GM13977 (cell line): ENCODE results near the gene POLE.

Source experiments
- DNase-seq: peaks from one replicate; pipeline ENCODE4 v3.0.0; 2012; ENCODE audit warnings: low spot score
- CTCF ChIP-seq: IDR thresholded peaks from 2 replicates; pipeline ENCODE4 v1.5.1; 2012; ENCODE audit warnings: mild to moderate bottlenecking, control low read depth; ENCODE audit not compliant: insufficient read depth; ENCODE audit errors: extremely low read depth, missing control alignments
- in situ Hi-C: fragments of 300-500 bp; cut with MboI; formaldehyde crosslinking; loops from one replicate; pipeline ENCODE4 v1.12.0; 2022; ENCODE audit warnings: low sequenced_read_pairs, low pct_unique_long_range_greater_than_20kb, mixed read lengths, inconsistent platforms; ENCODE audit not compliant: unreplicated experiment

Gene POLE

GRCh38 chr12:132617822-132618682 lies 69.1 kb downstream of the POLE start:
- TF ChIP-seq CTCF, result no peak
- in situ Hi-C loops, result loop anchor here (25.0 kb wide), 1 partner anchor 206 kb away; no protein-coding TSS in a partner anchor
- DNase-seq, result no peak

DNA sequence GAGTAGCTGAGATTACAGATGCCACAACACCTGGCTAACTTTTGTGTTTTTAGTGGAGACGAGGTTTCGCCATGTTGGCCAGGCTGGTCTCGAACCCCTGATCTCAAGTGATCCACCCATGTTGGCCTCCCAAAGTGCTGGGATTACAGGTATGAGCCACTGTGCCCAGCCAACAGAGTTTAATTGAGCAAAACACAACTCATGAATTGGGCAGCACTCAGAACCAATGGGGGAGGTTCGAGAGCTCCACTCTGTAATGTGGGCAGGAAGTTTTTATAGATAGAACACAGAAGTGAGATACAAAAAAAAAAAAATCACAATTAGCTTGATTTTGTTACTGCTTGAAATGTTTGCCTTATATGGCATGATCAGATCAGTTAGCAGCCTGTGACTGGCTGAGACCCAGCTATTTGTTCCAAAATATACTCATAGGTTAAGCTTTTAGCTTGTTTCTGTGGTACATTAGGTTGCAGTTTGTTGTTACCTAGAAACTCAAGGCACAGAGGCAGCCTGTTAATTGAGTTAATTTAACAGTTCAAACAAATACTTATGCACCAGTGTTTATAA lies 69.9 kb downstream of the POLE start:
- in situ Hi-C loops, result loop anchor here (25.0 kb wide), 1 partner anchor 205 kb away; no protein-coding TSS in a partner anchor
- no peak for TF ChIP-seq CTCF
- no peak for DNase-seq

GRCh38 chr12:132615579-132616038 lies 71.5 kb downstream of the POLE start:
- in situ Hi-C loops, result loop anchor here (25.0 kb wide), 1 partner anchor 203 kb away; no protein-coding TSS in a partner anchor
- TF ChIP-seq CTCF, result no peak
- no peak for DNase-seq

GRCh38 chr12:132614861-132615578 lies 72.1 kb downstream of the POLE start:
- TF ChIP-seq CTCF, result peak; percentile 85
- in situ Hi-C loops, result loop anchor here (25.0 kb wide), 1 partner anchor 203 kb away; no protein-coding TSS in a partner anchor

DNA sequence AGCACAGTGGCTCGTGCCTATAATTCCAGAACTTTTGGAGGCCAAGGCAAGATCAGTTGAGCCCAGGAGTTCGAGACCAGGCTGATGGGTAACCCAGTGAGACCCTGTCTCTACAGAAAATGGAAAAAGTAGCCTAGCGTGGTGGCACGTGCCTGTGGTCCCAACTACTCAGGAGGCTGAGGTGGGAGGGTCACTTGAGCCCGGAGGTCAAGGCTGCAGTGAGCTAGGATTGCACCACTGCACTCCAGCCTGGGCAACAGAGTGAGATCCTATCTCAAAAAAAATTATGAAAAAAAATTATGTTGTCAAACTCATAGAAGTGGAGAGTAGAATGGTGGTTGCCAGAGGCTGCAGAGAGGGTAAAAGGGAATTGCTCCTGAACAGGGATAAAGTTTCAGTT lies 73.1 kb downstream of the POLE start:
- in situ Hi-C loops, result loop anchor here (25.0 kb wide), 1 partner anchor 202 kb away; no protein-coding TSS in a partner anchor
- DNase-seq, result no peak
- no peak for TF ChIP-seq CTCF

More at GRCh38 chr12:132614861-132615578, 72.1 kb downstream of the POLE start:
- peak; percentile 89 for DNase-seq

DNA sequence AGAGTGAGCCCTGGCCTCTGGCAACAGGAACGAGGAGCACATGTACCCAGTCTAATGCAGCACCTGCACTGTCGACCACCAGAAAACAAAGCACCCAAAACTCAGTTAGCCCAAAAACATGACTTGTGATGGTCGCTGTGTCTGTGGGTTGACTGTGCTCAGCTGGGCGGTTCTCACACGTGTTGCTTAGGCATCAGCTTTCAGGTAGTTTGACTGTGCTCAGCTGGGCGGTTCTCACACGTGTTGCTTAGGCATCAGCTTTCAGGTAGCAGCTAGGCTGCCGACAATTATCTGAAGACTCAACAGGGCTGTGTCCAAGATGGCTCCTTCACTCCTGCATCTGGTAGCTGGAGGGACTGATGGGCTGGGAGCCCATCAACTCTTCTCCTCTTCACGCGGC lies 75.5 kb downstream of the POLE start:
- no peak for TF ChIP-seq CTCF
- no peak for DNase-seq
- in situ Hi-C loops, result loop anchor here (25.0 kb wide), 1 partner anchor 199 kb away; no protein-coding TSS in a partner anchor
